ENCODE measurements around the gene PRDM9.

DNA sequence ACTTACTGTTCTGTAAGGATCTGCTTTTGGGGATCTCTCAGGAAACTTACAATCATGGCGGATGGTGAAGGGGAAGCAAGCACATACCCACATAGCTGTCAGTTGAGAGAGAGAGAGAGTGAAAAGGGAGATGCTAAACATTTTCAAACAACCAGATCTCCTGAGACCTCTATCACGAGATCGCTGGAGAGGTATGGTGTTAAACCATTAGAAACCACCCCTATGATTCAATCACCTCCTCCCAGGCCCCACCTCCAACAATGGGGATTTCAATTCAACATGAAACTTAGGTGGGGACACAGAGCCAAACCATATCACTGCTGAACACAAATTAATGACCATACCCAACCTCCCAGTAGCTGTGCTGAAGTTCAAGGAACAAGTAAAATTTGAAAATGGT is 48.2 kb upstream of the PRDM9 start:
- TF ChIP-seq, protein P1, sequence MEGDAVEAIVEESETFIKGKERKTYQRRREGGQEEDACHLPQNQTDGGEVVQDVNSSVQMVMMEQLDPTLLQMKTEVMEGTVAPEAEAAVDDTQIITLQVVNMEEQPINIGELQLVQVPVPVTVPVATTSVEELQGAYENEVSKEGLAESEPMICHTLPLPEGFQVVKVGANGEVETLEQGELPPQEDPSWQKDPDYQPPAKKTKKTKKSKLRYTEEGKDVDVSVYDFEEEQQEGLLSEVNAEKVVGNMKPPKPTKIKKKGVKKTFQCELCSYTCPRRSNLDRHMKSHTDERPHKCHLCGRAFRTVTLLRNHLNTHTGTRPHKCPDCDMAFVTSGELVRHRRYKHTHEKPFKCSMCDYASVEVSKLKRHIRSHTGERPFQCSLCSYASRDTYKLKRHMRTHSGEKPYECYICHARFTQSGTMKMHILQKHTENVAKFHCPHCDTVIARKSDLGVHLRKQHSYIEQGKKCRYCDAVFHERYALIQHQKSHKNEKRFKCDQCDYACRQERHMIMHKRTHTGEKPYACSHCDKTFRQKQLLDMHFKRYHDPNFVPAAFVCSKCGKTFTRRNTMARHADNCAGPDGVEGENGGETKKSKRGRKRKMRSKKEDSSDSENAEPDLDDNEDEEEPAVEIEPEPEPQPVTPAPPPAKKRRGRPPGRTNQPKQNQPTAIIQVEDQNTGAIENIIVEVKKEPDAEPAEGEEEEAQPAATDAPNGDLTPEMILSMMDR (IDR thresholded peaks at IDR 0.05): no peak
- TF ChIP-seq POLR2A (IDR thresholded peaks at IDR 0.05): no peak

Measured in right lobe of liver (tissue), 4 donors.